GM12892 (cell line): ENCODE results near the gene ZNF410.

ENCODE experiments used
- POLR2A ChIP-seq: IDR thresholded peaks from 2 replicates; pipeline ENCODE4 v1.6.1; 2011; ENCODE audit warnings: low read depth, low read length, control low read depth
- POLR2AphosphoS5 ChIP-seq: IDR thresholded peaks from 2 replicates; pipeline ENCODE4 v1.6.1; 2011; ENCODE audit warnings: low read depth, low read length, control low read depth

- no peak for TF ChIP-seq POLR2A
- TF ChIP-seq POLR2AphosphoS5: no peak
These were observed 8.9 kb upstream of the ZNF410 start for GRCh38 chr14:73877790-73878189.
